Measurements from ENCODE around the gene ACACA. TPM values are rescaled to one million over a fixed set of nuclear protein-coding genes. Genes with fewer than 3 reads are reported as not detected.
"Not testable (repeated sequence)": the region's sequence is repeated elsewhere in the genome, so short reads cannot be mapped to it uniquely, and the experiment has no call there.

Gene ACACA
- total RNA-seq (2014; rRNA removed; shearing (Covaris generic); ENCODE audit: low replicate concordance): 59.4 and 84.2 TPM in 2 replicates

GRCh38 chr17:37406635-37407461 lies at the start of gene ACACA, which contains the start of gene TADA2A:
ACACA (minus strand) TSS chr17:37406836; CDS start chr17:37406299, 537 bp downstream.
TADA2A (plus strand) TSS chr17:37406886; CDS start chr17:37411366, 4,480 bp downstream.
- Histone ChIP-seq H3K9me3 (ENCODE audit: low read length) (no peaks in the 10 kb centered on the region), H3K27ac (ENCODE audit: low read length) (peak within 1 kb of the TSS; percentile 84), H2AFZ (ENCODE audit: low read length) (peak within 1 kb of the TSS; percentile 94), H3K4me1 (ENCODE audit: low read length) (peaks cover 26% of the 10 kb centered on the region), H3K36me3 (ENCODE audit: insufficient read depth, low read length) (peaks cover 6% of the 10 kb centered on the region), H3K9ac (ENCODE audit: low read length) (peak within 1 kb of the TSS; percentile 99), H3K27me3 (ENCODE audit: low read length) (no peaks in the 10 kb centered on the region), H3K9me2 (replicated peaks; ENCODE audit: insufficient read depth, low read length) (no peaks in the 10 kb centered on the region), H3K4me3 (ENCODE audit: low read length) (peak within 1 kb of the TSS; percentile 99), H3K79me2 (ENCODE audit: low read length) (peaks cover 36% of the 10 kb centered on the region), H4K20me1 (ENCODE audit: insufficient read depth, low read depth, low read length) (no peaks in the 10 kb centered on the region), H3K4me2 (ENCODE audit: low read depth, low read length, poor library complexity, severe bottlenecking) (peak within 1 kb of the TSS; percentile 99)
- DNase-seq: peak; percentile 94

DNA sequence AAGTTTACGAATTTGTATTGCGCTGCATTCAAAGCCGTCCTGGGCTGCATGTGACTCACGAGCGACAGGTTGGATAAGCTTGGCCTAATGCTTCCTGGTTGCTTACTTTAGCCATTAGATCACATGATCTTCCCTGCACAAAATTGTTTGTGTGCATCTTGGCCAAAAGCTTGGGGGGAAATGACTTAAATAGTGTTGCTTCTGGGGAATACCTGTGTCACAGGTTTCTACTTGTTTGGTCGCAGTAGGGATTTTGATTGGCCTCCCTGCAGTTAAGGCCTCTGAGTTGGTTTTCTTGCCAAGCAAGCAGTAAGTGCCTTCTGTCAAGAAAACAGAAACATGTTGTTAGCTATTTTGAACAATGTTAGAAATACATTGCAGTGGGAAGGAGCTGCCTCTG lies 43.5 kb upstream of the ACACA start:
- no peaks in the 10 kb centered on the region for H3K9me3 ChIP-seq (ENCODE audit: low read length)
- H3K27ac ChIP-seq (ENCODE audit: low read length): no peak overlapping the region
- no peaks in the 10 kb centered on the region for H3K9me2 ChIP-seq (replicated peaks; ENCODE audit: insufficient read depth, low read length)
- H2AFZ ChIP-seq (ENCODE audit: low read length): no peak overlapping the region
- H3K79me2 ChIP-seq (ENCODE audit: low read length): peaks cover 19% of the 10 kb centered on the region
- H3K27me3 ChIP-seq (ENCODE audit: low read length): no peaks in the 10 kb centered on the region
- H4K20me1 ChIP-seq (ENCODE audit: insufficient read depth, low read depth, low read length): no peaks in the 10 kb centered on the region
- DNase-seq: no peak
- no peak overlapping the region for H3K4me3 ChIP-seq (ENCODE audit: low read length)
- H3K9ac ChIP-seq (ENCODE audit: low read length): no peak overlapping the region
- H3K4me1 ChIP-seq (ENCODE audit: low read length): no peaks in the 10 kb centered on the region
- peaks cover 23% of the 10 kb centered on the region; the same call in 1 of the 2 replicates for H3K36me3 ChIP-seq (ENCODE audit: insufficient read depth, low read length)
- H3K4me2 ChIP-seq (ENCODE audit: low read depth, low read length, poor library complexity, severe bottlenecking): no peak overlapping the region

GRCh38 chr17:37447641-37448040 lies 41.0 kb upstream of the ACACA start:
- Histone ChIP-seq H3K4me1 (ENCODE audit: low read length) (no peaks in the 10 kb centered on the region), H3K9me3 (ENCODE audit: low read length) (no peaks in the 10 kb centered on the region), H3K4me3 (ENCODE audit: low read length) (no peak overlapping the region), H4K20me1 (ENCODE audit: insufficient read depth, low read depth, low read length) (no peaks in the 10 kb centered on the region), H3K4me2 (ENCODE audit: low read depth, low read length, poor library complexity, severe bottlenecking) (no peak overlapping the region), H3K9ac (ENCODE audit: low read length) (no peak overlapping the region), H3K27ac (ENCODE audit: low read length) (no peak overlapping the region), H3K27me3 (ENCODE audit: low read length) (no peaks in the 10 kb centered on the region), H3K36me3 (ENCODE audit: insufficient read depth, low read length) (peaks cover 36% of the 10 kb centered on the region; the same call in 1 of the 2 replicates), H3K9me2 (replicated peaks; ENCODE audit: insufficient read depth, low read length) (no peaks in the 10 kb centered on the region), H2AFZ (ENCODE audit: low read length) (no peak overlapping the region), H3K79me2 (ENCODE audit: low read length) (peaks cover 17% of the 10 kb centered on the region)
- no peak for DNase-seq

DNA sequence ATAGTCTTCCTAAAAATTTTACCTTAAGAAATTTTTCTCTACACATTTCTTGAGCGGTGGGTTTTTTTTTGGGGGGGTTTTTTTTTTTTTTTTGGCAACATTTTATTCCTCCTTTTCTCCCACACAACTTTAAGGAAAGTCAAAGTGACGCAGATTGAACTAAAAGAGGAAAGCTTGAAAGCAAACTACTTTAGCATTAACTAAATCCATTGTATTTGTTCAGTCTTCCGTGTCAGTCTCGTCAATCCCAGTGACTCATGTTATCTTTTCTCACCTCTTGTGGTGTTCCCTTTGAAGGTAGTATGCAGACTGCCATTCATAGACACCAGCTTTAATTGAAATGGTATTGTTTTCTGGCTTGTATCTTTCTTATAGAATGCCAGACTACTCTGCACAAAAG lies 39.4 kb upstream of the ACACA start:
- no peak for DNase-seq
- no peak overlapping the region for H2AFZ ChIP-seq (ENCODE audit: low read length)
- no peak overlapping the region for H3K4me3 ChIP-seq (ENCODE audit: low read length)
- no peak overlapping the region for H3K9ac ChIP-seq (ENCODE audit: low read length)
- H3K36me3 ChIP-seq (ENCODE audit: insufficient read depth, low read length): peaks cover 44% of the 10 kb centered on the region; the same call in 1 of the 2 replicates
- H4K20me1 ChIP-seq (ENCODE audit: insufficient read depth, low read depth, low read length): no peaks in the 10 kb centered on the region
- no peaks in the 10 kb centered on the region for H3K9me3 ChIP-seq (ENCODE audit: low read length)
- H3K79me2 ChIP-seq (ENCODE audit: low read length): peaks cover 19% of the 10 kb centered on the region
- no peaks in the 10 kb centered on the region for H3K9me2 ChIP-seq (replicated peaks; ENCODE audit: insufficient read depth, low read length)
- no peak overlapping the region for H3K27ac ChIP-seq (ENCODE audit: low read length)
- peaks cover 6% of the 10 kb centered on the region for H3K4me1 ChIP-seq (ENCODE audit: low read length)
- H3K27me3 ChIP-seq (ENCODE audit: low read length): no peaks in the 10 kb centered on the region
- no peak overlapping the region for H3K4me2 ChIP-seq (ENCODE audit: low read depth, low read length, poor library complexity, severe bottlenecking)

DNA sequence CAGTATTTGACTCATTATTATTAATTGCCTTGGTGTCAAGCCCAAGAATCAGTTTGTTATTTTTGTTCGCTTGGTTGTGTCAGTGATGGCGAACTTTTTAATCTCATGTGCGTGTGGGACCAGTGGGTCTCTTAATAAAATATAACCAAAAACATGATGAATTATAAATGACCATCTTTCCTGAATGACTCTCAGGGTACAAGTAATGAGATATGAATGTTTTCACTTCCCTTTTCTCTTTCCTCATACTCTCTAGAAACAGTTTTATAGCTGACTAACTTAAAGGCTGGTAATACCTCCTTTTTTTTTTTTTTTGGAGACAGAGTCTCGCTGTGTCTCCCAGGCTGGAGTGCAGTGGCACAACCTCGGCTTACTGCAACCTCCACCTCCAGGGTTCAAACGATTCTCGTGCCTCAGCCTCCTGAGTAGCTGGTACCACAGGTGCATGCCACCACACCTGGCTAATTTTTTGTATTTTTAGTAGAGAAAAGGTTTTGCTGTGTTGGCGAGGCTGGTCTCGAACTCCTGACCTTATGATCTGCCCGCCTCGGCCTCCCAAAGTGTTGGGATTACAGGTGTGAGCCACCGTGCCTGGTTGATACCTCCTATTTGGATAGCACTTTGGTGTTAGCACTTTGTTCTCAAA lies 34.9 kb upstream of the ACACA start:
- H3K27ac ChIP-seq (ENCODE audit: low read length); H3K4me3 ChIP-seq (ENCODE audit: low read length); H3K9ac ChIP-seq (ENCODE audit: low read length); DNase-seq; H3K4me1 ChIP-seq (ENCODE audit: low read length); H3K4me2 ChIP-seq (ENCODE audit: low read depth, low read length, poor library complexity, severe bottlenecking); H2AFZ ChIP-seq (ENCODE audit: low read length); H3K79me2 ChIP-seq (ENCODE audit: low read length); H3K9me3 ChIP-seq (ENCODE audit: low read length); H4K20me1 ChIP-seq (ENCODE audit: insufficient read depth, low read depth, low read length); H3K9me2 ChIP-seq (replicated peaks; ENCODE audit: insufficient read depth, low read length); H3K27me3 ChIP-seq (ENCODE audit: low read length): not testable (repeated sequence)
- H3K36me3 ChIP-seq (ENCODE audit: insufficient read depth, low read length): peaks cover 52% of the 10 kb centered on the region; the same call in 1 of the 2 replicates

GRCh38 chr17:37440424-37440823 lies 33.8 kb upstream of the ACACA start:
- no peak overlapping the region for H3K4me3 ChIP-seq (ENCODE audit: low read length)
- H4K20me1 ChIP-seq (ENCODE audit: insufficient read depth, low read depth, low read length): no peaks in the 10 kb centered on the region
- peaks cover 57% of the 10 kb centered on the region; the same call in 1 of the 2 replicates for H3K36me3 ChIP-seq (ENCODE audit: insufficient read depth, low read length)
- no peak overlapping the region for H2AFZ ChIP-seq (ENCODE audit: low read length)
- no peak overlapping the region for H3K9ac ChIP-seq (ENCODE audit: low read length)
- 0 out of 2 replicates have a peak, but pooled peaks cover 3% of the 10 kb centered on the region for H3K79me2 ChIP-seq (ENCODE audit: low read length)
- H3K9me3 ChIP-seq (ENCODE audit: low read length): no peaks in the 10 kb centered on the region
- peaks cover 7% of the 10 kb centered on the region for H3K4me1 ChIP-seq (ENCODE audit: low read length)
- no peaks in the 10 kb centered on the region for H3K9me2 ChIP-seq (replicated peaks; ENCODE audit: insufficient read depth, low read length)
- no peak overlapping the region for H3K4me2 ChIP-seq (ENCODE audit: low read depth, low read length, poor library complexity, severe bottlenecking)
- DNase-seq: no peak
- no peak overlapping the region for H3K27ac ChIP-seq (ENCODE audit: low read length)
- no peaks in the 10 kb centered on the region for H3K27me3 ChIP-seq (ENCODE audit: low read length)

- H3K4me3 ChIP-seq (ENCODE audit: low read length): no peak overlapping the region
- no peak overlapping the region for H3K27ac ChIP-seq (ENCODE audit: low read length)
- peaks cover 7% of the 10 kb centered on the region for H3K79me2 ChIP-seq (ENCODE audit: low read length)
- no peak overlapping the region for H2AFZ ChIP-seq (ENCODE audit: low read length)
- DNase-seq: no peak
- H3K9me3 ChIP-seq (ENCODE audit: low read length): no peaks in the 10 kb centered on the region
- peaks cover 7% of the 10 kb centered on the region for H3K4me1 ChIP-seq (ENCODE audit: low read length)
- peaks cover 45% of the 10 kb centered on the region; the same call in 1 of the 2 replicates for H3K36me3 ChIP-seq (ENCODE audit: insufficient read depth, low read length)
- H3K9me2 ChIP-seq (replicated peaks; ENCODE audit: insufficient read depth, low read length): no peaks in the 10 kb centered on the region
- H3K27me3 ChIP-seq (ENCODE audit: low read length): no peaks in the 10 kb centered on the region
- H3K9ac ChIP-seq (ENCODE audit: low read length): no peak overlapping the region
- H4K20me1 ChIP-seq (ENCODE audit: insufficient read depth, low read depth, low read length): no peaks in the 10 kb centered on the region
- no peak overlapping the region for H3K4me2 ChIP-seq (ENCODE audit: low read depth, low read length, poor library complexity, severe bottlenecking)
These were observed 31.5 kb upstream of the ACACA start for GRCh38 chr17:37438141-37438540.

- DNase-seq: peak; percentile 39
- H2AFZ ChIP-seq (ENCODE audit: low read length): no peak overlapping the region
- peaks cover 12% of the 10 kb centered on the region; the same call in 1 of the 2 replicates for H3K36me3 ChIP-seq (ENCODE audit: insufficient read depth, low read length)
These were observed 26.0 kb upstream of the ACACA start for GRCh38 chr17:37432671-37433070.

More at GRCh38 chr17:37432671-37433070, 26.0 kb upstream of the ACACA start:
- no peak overlapping the region for H3K27ac ChIP-seq (ENCODE audit: low read length)
- H4K20me1 ChIP-seq (ENCODE audit: insufficient read depth, low read depth, low read length): no peaks in the 10 kb centered on the region
- H3K4me2 ChIP-seq (ENCODE audit: low read depth, low read length, poor library complexity, severe bottlenecking): no peak overlapping the region
- H3K9ac ChIP-seq (ENCODE audit: low read length): no peak overlapping the region
- peaks cover 22% of the 10 kb centered on the region for H3K79me2 ChIP-seq (ENCODE audit: low read length)
- no peaks in the 10 kb centered on the region for H3K4me1 ChIP-seq (ENCODE audit: low read length)
- H3K9me3 ChIP-seq (ENCODE audit: low read length): no peaks in the 10 kb centered on the region
- no peaks in the 10 kb centered on the region for H3K9me2 ChIP-seq (replicated peaks; ENCODE audit: insufficient read depth, low read length)
- H3K4me3 ChIP-seq (ENCODE audit: low read length): no peak overlapping the region
- no peaks in the 10 kb centered on the region for H3K27me3 ChIP-seq (ENCODE audit: low read length)
